ENCODE measurements around the gene COL1A1.

COL1A1 gene

DNA sequence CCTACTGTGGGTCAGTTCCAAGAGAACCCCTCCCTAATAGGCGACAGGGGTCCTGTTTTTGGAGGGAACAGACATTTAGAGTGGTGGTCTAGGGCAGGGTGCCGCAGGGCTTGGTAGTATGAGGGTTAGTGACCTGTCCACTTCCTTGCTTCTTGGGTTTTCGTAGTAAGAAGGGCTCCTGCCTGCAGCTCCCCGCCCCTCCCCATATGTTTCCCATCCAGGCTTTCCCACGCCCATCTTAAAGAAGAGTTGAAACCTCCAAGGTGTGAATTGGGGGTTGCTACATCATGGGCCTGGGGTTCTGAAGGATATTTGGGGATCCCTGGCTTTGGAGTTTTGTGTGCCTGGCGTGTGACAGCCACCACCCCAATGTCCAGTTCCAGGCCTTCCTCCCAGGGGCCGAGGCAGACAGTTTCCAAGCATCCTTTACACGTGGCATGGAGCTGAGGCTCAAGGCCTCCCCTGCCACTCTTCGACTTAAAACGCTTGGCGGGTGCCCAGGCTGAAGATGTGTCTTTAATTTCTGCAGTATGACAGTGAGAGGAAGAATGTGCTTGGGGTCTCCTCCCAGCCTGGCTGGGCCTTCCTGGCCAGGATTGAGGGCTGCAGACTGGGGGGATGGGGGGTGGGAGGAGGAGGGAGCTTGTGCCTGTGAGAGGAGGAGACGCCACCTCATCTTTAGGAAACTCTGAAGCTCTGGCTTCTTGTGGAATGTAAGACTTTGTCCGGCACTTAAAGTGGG lies 2.3 kb upstream of the COL1A1 start:
- peak in 1 of 42 donors; percentile 11 for DNase-seq
- intact Hi-C loops (cut with DNase I) = loop anchor here (2.0 kb wide), 1 partner anchor 67 kb away; no protein-coding TSS in a partner anchor

- intact Hi-C loops (cut with DNase I) = loop anchor here (2.0 kb wide), 1 partner anchor 68 kb away; no protein-coding TSS in a partner anchor
- DNase-seq = peak in 1 of 42 donors; percentile 11
Observed at GRCh38 chr17:50203086-50203485, 1.7 kb upstream of the COL1A1 start.

- intact Hi-C loops (cut with DNase I) = loop anchor here (2.0 kb wide), 1 partner anchor 96 kb away; no protein-coding TSS in a partner anchor
- peak; percentile 60 to 91 (median 82) for DNase-seq
Observed at GRCh38 chr17:50200457-50201275, 765 bp downstream of the COL1A1 start.

GRCh38 chr17:50199803-50200456 lies 1.5 kb downstream of the COL1A1 start:
- intact Hi-C loops (cut with DNase I) = loop anchor here (2.0 kb wide), 1 partner anchor 97 kb away; no protein-coding TSS in a partner anchor

GRCh38 chr17:50199211-50199802 lies 2.1 kb downstream of the COL1A1 start:
- intact Hi-C loops (cut with DNase I) = no loop called here
- DNase-seq = no peak

More at GRCh38 chr17:50199803-50200456, 1.5 kb downstream of the COL1A1 start:
- DNase-seq = peak in 36 of 42 donors; percentile 7 to 76 (median 50)

GRCh38 chr17:50198026-50198669 lies 3.3 kb downstream of the COL1A1 start:
- DNase-seq = peak; percentile 60 to 87 (median 73)
- intact Hi-C loops (cut with DNase I) = no loop called here

DNA sequence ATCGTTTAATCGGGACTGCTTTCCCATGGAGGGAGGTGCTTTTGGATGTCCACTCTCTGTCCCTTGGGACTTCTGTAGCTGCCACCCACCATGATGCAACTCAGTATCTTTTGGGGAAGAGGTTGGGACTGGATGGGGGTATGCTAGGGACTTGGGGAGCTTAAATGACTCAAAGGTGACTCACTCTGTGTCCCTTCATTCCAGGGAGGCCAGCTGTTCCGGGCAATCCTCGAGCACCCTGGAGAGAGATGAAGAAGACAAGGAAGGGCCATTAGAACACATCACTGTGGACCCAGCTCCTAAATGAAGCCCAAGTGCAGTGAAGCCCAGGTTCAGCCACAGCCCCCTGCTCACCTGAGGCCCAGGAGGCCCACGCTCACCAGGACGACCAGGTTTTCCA lies 4.6 kb downstream of the COL1A1 start:
- DNase-seq = no peak
- intact Hi-C loops (cut with DNase I) = no loop called here

- no peak for DNase-seq
- intact Hi-C loops (cut with DNase I) = no loop called here
Observed at GRCh38 chr17:50196036-50196435, 5.4 kb downstream of the COL1A1 start.

DNA sequence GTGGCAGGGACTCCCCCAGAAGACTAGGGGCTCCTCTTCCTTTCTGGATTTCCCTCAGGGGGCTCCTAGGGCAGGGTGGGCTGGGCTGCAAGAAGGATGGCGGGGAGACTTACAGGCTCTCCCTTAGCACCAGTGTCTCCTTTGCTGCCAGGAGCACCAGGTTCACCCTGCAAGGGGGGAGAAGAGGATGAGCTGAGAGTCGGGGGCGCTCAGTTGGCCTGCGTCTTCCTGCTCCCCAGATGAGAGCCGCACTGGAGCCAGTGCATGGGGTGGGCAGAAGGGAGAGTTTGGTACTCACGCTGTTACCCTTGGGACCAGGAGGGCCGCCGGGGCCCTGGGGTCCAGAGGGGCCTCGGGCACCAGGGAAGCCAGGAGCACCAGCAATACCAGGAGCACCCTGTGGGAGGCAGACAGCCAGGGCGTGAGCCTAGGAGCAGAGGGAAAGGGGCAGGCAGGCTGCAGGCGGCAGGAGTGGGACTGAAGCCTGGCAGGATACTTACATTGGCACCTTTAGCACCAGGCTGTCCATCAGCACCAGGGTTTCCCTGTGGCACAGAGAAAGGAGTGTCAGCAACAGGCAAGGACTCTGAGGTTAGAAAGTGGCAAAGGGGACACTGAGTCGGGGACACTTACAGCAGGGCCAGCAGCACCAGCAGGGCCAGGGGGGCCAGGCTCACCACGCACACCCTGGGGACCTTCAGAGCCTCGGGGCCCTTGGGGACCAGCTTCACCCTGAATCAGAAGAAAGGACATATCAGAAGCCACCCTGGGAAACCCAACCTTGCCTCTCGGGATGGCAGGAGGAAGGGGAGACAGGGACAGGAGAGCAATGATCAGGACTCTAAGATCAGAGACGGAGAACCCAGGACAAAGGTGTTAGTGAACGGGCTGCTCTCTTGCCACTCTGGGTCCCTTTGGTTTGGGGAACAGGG lies 6.2 kb downstream of the COL1A1 start:
- no peak for DNase-seq
- intact Hi-C loops (cut with DNase I) = no loop called here

DNA sequence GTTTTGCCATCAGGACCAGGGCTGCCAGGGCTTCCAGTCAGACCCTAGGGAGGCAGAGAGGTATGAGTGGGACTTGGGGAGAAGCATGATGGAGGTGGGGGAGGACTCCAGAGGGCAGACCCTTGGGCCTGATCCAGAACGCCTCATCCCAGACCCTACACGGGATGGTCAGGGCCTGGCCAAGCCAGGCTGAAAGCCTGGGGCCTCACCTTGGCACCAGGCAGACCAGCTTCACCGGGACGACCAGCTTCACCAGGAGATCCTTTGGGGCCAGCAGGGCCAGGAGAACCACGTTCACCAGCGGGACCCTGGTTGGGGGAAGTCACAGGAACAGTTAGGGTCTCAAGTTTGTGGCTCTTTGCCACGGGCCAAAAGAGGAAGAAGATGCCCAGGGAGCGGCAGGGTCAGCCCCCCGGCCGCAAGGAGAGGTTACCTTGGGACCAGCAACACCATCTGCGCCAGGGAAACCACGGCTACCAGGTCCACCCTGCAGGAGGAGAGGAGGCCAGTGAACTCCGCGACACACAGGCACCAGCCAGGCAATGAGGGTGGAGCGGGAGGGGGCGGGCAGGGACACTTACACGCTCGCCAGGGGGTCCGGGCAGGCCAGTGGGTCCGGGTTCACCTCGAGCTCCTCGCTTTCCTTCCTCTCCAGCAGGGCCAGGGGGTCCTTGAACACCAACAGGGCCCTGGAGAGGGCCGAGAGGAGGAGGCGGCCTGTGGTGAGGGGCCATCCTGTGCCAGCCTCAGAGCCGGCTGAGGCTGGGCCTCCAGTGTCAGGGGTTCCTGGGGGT lies 7.1 kb downstream of the COL1A1 start:
- intact Hi-C loops (cut with DNase I) = no loop called here
- no peak for DNase-seq

DNA sequence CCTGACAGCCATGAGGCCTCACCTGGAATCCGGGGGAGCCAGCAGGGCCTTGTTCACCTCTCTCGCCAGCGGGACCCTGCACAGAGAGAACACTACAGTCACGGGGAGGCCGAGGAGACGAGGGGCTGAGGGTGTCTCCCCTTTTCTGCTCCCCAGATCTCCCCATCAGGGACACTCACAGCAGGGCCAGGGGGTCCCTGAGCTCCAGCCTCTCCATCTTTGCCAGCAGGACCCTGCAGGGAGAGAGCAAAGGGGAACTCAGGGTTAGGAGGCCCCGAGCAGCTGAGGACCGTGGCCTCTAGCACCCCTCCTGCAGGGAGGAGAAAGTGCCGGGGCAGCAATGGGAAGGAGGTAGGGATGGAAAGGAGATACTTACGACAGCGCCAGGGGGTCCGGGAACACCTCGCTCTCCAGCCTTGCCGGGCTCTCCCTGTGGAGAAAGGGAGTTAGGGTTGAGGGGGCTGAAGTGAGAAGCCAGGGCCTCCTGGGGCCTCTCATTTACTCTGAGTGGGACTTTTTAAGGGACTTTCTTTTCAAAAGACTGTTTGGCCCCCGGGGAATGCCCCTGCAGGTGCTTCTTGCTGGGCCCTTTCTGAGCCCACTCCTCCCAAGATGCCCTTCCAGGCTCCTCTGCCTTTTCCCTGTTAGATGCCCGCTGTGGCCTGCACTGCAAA lies 8.7 kb downstream of the COL1A1 start:
- intact Hi-C loops (cut with DNase I) = no loop called here
- DNase-seq = no peak

DNA sequence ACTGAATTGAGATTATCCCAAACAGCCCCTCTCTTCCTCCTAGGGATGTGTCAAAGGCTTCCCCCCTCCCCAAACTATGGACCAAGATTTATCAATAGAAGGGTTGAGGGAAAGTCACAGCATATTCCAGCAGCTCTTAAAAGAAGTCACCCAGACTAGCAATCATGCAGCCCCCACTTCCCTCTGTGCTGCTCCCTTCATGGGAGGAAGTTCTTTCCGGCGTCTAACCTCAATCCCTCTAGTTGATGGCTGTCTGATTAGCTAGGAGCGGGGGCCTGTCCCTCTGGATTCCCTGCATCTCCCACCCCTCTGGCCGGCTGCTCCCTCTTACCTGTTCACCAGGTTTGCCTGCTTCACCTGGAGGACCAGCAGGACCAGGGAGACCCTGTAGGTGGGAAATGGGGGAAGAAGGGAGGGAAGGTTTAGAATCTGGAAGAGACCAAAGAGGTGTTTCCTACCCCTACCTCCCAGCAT lies 9.2 kb downstream of the COL1A1 start:
- DNase-seq = no peak
- intact Hi-C loops (cut with DNase I) = no loop called here

DNA sequence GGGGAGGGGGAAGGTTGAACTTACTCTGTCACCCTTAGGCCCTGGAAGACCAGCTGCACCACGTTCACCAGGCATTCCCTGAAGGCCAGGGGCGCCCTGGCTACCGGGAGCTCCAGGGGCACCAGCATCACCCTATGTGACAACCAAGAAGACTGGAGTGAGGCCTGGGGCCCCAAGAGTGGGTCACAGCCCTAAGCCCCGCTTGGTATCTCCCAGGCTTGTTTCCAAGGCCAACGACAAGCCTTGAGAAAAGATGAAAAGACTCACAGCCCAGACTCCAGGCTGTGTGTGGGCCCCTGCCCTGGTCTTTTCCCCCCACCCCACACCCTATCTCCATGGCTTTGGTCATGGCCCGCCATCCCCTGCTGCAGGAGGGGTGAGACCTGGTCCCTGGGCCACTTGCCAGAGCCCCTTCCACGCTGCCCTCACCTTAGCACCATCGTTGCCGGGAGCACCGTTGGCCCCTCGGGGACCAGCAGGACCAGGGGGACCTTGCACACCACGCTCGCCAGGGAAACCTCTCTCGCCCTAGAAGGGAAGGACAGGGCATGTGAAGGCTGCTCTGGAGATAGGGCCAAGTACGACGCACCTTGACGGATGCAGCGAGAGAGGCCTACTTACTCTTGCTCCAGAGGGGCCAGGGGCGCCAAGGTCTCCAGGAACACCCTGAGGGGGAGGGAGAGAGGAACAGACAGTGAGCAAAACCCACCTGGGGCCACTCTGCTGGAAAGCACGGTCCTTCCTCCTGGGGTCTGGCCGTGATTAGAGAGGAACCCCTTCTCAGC lies 9.9 kb downstream of the COL1A1 start:
- intact Hi-C loops (cut with DNase I) = no loop called here
- no peak for DNase-seq

DNA sequence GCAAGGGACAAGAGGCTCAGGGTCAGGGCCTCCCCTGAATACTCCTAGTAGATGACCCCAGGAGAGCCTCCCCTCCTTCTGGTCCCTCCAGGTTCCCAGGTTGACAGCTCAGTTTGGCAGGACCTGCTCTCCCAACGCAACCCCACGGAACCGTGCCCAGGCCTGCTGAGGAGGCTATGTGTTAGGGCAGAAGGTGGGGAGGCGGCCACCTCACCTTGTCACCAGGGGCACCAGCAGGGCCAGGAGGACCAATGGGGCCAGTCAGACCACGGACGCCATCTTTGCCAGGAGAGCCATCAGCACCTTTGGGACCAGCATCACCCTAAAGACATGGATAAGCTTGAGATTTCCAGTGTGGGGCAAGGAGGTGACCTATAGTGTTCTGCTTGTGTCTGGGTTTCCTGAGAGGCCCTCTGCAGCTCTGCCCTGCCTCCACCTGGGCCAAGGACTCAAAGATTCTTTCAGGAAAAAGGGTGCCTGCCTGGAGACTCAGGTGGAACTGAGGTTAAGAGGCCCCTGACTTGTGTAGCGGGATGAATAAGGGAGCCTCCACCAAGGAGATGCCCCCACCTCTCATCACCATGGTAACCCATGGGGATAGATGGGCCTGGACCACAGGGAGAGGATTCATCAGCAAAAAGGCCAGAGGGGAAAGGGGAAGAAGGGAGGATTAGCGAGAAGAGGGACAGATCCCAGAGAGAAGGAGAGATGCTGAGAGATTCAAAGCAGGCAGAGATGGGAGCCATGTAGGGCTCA lies 10.7 kb downstream of the COL1A1 start:
- no peak for DNase-seq
- intact Hi-C loops (cut with DNase I) = no loop called here

DNA sequence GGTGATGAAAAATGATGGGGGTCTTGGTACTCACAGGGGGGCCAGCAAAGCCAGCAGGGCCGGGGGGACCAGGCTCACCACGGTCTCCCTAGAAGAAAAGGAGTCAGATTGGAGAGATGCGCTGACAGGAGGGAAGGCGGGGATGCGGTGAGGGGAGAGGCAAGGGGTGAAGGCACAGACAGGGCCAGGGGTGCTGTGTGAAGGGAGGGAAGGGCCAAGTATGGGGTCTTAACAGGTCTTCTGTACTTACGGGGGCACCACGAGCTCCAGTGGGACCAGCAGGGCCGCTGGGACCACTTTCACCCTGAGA lies 11.2 kb downstream of the COL1A1 start:
- DNase-seq = no peak
- intact Hi-C loops (cut with DNase I) = no loop called here

Measured in head of caudate nucleus (tissue), 42 donors.